HepG2 (cell line): ENCODE results near the gene SLC25A25. TPM values are rescaled to one million over a fixed set of nuclear protein-coding genes. Genes with fewer than 3 reads are reported as not detected.

Experiments
- AHR ChIP-seq: IDR thresholded peaks from 2 replicates; pipeline ENCODE4 v1.6.1; 2018; ENCODE audit warnings: missing genetic modification reagents, missing compliant biosample characterization
- ARNT2 ChIP-seq: sonication (generic); formaldehyde crosslinking; IDR thresholded peaks from 2 replicates; pipeline ENCODE4 v1.8.0; 2022; ENCODE audit warnings: mild to moderate bottlenecking, low read depth, missing genetic modification reagents, moderate library complexity
- ATF2 ChIP-seq: sonication (generic); formaldehyde crosslinking; IDR thresholded peaks from 2 replicates; pipeline ENCODE4 v1.4.0; 2020; ENCODE audit warnings: missing genetic modification reagents
- CCDC6 ChIP-seq: sonication (generic); formaldehyde crosslinking; IDR thresholded peaks from 2 replicates; pipeline ENCODE4 v1.8.1; 2022; ENCODE audit warnings: mild to moderate bottlenecking, missing genetic modification reagents, moderate library complexity
- CENPBD1 ChIP-seq: sonication (generic); formaldehyde crosslinking; IDR thresholded peaks from 2 replicates; pipeline ENCODE4 v1.8.0; 2022; ENCODE audit warnings: missing genetic modification reagents, low read depth, mild to moderate bottlenecking, borderline replicate concordance
- FOXO4 ChIP-seq: sonication (generic); formaldehyde crosslinking; conservative IDR thresholded peaks from 2 replicates; pipeline ENCODE4 v1.8.1; 2023; ENCODE audit warnings: missing genetic modification reagents
- HIC2 ChIP-seq: sonication (generic); formaldehyde crosslinking; IDR thresholded peaks from 2 replicates; pipeline ENCODE4 v1.9.0; 2022; ENCODE audit warnings: low read depth, missing genetic modification reagents
- HMG20A ChIP-seq: IDR thresholded peaks from 2 replicates; pipeline ENCODE4 v1.6.1; 2016; ENCODE audit warnings: borderline replicate concordance
- MLX ChIP-seq: IDR thresholded peaks from 2 replicates; pipeline ENCODE4 v1.6.1; 2016
- RBAK ChIP-seq: sonication (generic); formaldehyde crosslinking; IDR thresholded peaks from 2 replicates; pipeline ENCODE4 v1.5.1; 2020; ENCODE audit warnings: mild to moderate bottlenecking, missing genetic modification reagents
- REL ChIP-seq: sonication (generic); formaldehyde crosslinking; conservative IDR thresholded peaks from 2 replicates; pipeline ENCODE4 v1.8.0; 2022; ENCODE audit warnings: mild to moderate bottlenecking, missing genetic modification reagents, moderate library complexity
- SMAD1 ChIP-seq: sonication (generic); formaldehyde crosslinking; IDR thresholded peaks from 2 replicates; pipeline ENCODE4 v1.4.0; 2020; ENCODE audit warnings: missing genetic modification reagents, low read depth, mild to moderate bottlenecking, borderline replicate concordance
- ZNF256 ChIP-seq: sonication (generic); formaldehyde crosslinking; conservative IDR thresholded peaks from 2 replicates; pipeline ENCODE4 v1.4.0; 2020; ENCODE audit warnings: missing genetic modification reagents
- ZNF562 ChIP-seq: sonication (generic); formaldehyde crosslinking; IDR thresholded peaks from 2 replicates; pipeline ENCODE4 v1.8.0; 2022; ENCODE audit warnings: missing genetic modification reagents, borderline replicate concordance
- ZNF619 ChIP-seq: sonication (generic); formaldehyde crosslinking; IDR thresholded peaks from 2 replicates; pipeline ENCODE4 v1.4.0; 2020; ENCODE audit warnings: mild to moderate bottlenecking, missing genetic modification reagents
- ZNF687 ChIP-seq: sonication (generic); formaldehyde crosslinking; IDR thresholded peaks from 2 replicates; pipeline ENCODE4 v1.5.1; 2020; ENCODE audit warnings: mild to moderate bottlenecking, missing genetic modification reagents, moderate library complexity
- ZNF703 ChIP-seq: sonication (generic); formaldehyde crosslinking; IDR thresholded peaks from 2 replicates; pipeline ENCODE4 v1.5.1; 2020; ENCODE audit warnings: missing genetic modification reagents, mild to moderate bottlenecking, moderate library complexity, borderline replicate concordance
- ZNF709 ChIP-seq: sonication (generic); formaldehyde crosslinking; IDR thresholded peaks from 2 replicates; pipeline ENCODE4 v1.5.0; 2020; ENCODE audit warnings: mild to moderate bottlenecking, missing genetic modification reagents
- ZSCAN29 ChIP-seq: sonication (generic); formaldehyde crosslinking; conservative IDR thresholded peaks from 2 replicates; pipeline ENCODE4 v1.4.0; 2020; ENCODE audit warnings: mild to moderate bottlenecking, missing genetic modification reagents
- polyA plus RNA-seq, 8 experiments: library from polyadenylated mRNA; depleted of rRNA in 3 of 8; stranded (reverse) in 7 of 8; unstranded in 1 of 8; fragments of >200 nt; fragmentation: Illumina TruSeq in 4 of 8; extraction: Trizol in 4 of 8; gene quantifications; 2 replicates each; pipeline versions ENCODE4 v1.2.1 to v1.2.3, GENCODE V29; 2011 to 2016; ENCODE audit warnings: low read depth in 4 of 8, missing spikeins in 1 of 8, mixed read lengths in 1 of 8; ENCODE audit not compliant: insufficient read depth in 1 of 8
- total RNA-seq, 5 experiments: library from RNA; depleted of rRNA; stranded (reverse); fragments of >200 nt; fragmentation: Illumina TruSeq; extraction: Trizol; gene quantifications; 2 replicates each; pipeline ENCODE4 v1.2.3, GENCODE V29; 2016; ENCODE audit warnings: low read depth in 1 of 5

Gene SLC25A25
- total and polyA plus RNA-seq, 2 of the 13 experiments (the other 11 are each of a cell fraction or from before 2014, with no cell fraction given), result 10.5 to 24.8 TPM

GRCh38 chr9:128102861-128103588, 35.0 kb downstream of the SLC25A25 start (continued):
- peak; percentile 97 for TF ChIP-seq ATF2 (CRISPR knock-in tag)
- TF ChIP-seq ZNF687 (CRISPR knock-in tag), result peak; percentile 100
- peak; percentile 91 for TF ChIP-seq ARNT2 (CRISPR knock-in tag)
- TF ChIP-seq ZNF562 (CRISPR knock-in tag), result no peak
- peak; percentile 62; the same call in 1 of the 2 replicates for TF ChIP-seq SMAD1 (CRISPR knock-in tag)
- no peak for TF ChIP-seq FOXO4
- TF ChIP-seq MLX (CRISPR knock-in tag), result peak; percentile 98
- TF ChIP-seq RBAK (CRISPR knock-in tag), result no peak
- TF ChIP-seq CCDC6 (CRISPR knock-in tag), result peak; percentile 98
- TF ChIP-seq ZNF619, result no peak; the same call in 1 of the 2 replicates
- TF ChIP-seq REL (CRISPR knock-in tag), result peak; percentile 73; the same call in 1 of the 2 replicates
- peak; percentile 94 for TF ChIP-seq HMG20A
- TF ChIP-seq ZNF256, result no peak
- TF ChIP-seq ZSCAN29 (CRISPR knock-in tag), result peak; percentile 95
- no peak for TF ChIP-seq CENPBD1 (CRISPR knock-in tag)
- peak; percentile 97 for TF ChIP-seq HIC2 (CRISPR knock-in tag)
- peak; percentile 74; the same call in 1 of the 2 replicates for TF ChIP-seq ZNF703 (CRISPR knock-in tag)
- TF ChIP-seq ZNF709 (CRISPR knock-in tag), result peak; percentile 98
- peak; percentile 59; the same call in 1 of the 2 replicates for TF ChIP-seq AHR (CRISPR knock-in tag)
